Esophagus (tissue), 2 donors: ENCODE results near the gene GLIS2. TPM values are rescaled to one million over a fixed set of nuclear protein-coding genes. Genes with fewer than 3 reads are reported as not detected.

ENCODE experiments used
- H3K27ac ChIP-seq, 2 donors: one replicate each; pipeline ENCODE4 v1.5.1; 2013; ENCODE audit warnings: low read depth in 2 of 2, mild to moderate bottlenecking in 2 of 2, inconsistent platforms in 1 of 2, low read length in 1 of 2, moderate library complexity in 1 of 2
- H3K27me3 ChIP-seq, 2 donors: one replicate each; pipeline ENCODE4 v1.6.1; 2013; ENCODE audit warnings: low read length in 2 of 2, control low read depth in 1 of 2, mild to moderate bottlenecking in 1 of 2; ENCODE audit not compliant: insufficient read depth in 2 of 2, control insufficient read depth in 1 of 2
- H3K36me3 ChIP-seq, 2 donors: one replicate each; pipeline ENCODE4 v1.6.1; 2013; ENCODE audit warnings: low read length in 1 of 2; ENCODE audit not compliant: control insufficient read depth in 2 of 2, insufficient read depth in 2 of 2
- H3K4me1 ChIP-seq, 2 donors: one replicate each; pipeline ENCODE4 v1.6.1; 2013; ENCODE audit warnings: low read length in 1 of 2; ENCODE audit not compliant: control insufficient read depth in 2 of 2, insufficient read depth in 2 of 2
- H3K4me3 ChIP-seq, 2 donors: one replicate each; pipeline ENCODE4 v1.5.1; 2013; ENCODE audit warnings: low read length in 2 of 2, mild to moderate bottlenecking in 2 of 2, low read depth in 1 of 2, moderate library complexity in 1 of 2
- H3K9me3 ChIP-seq, 2 donors: one replicate each; pipeline ENCODE4 v1.6.1; 2013; ENCODE audit warnings: mild to moderate bottlenecking in 2 of 2, low read depth in 1 of 2, low read length in 1 of 2, moderate library complexity in 1 of 2; ENCODE audit not compliant: control insufficient read depth in 2 of 2, insufficient read depth in 1 of 2
- WGBS, 2 donors: extraction: QIAGEN DNeasy Blood & Tissue Kit; methylation state at CpG; one replicate each; pipeline ENCODE4 v1.1.7; 2013; 5-methylcytosine and 5-hydroxymethylcytosine counted together
- polyA plus RNA-seq, 2 donors: library from polyadenylated mRNA; stranded (reverse); fragments of 200-250 nt; gene quantifications; one replicate each; pipeline ENCODE4 v1.2.3, GENCODE V29; 2013
- donor health status: healthy with polysubstance abuse.
- donor health status: Bipolar disorder and iron deficiency.

Gene GLIS2
- polyA plus RNA-seq, 2 donors, result 1.2 to 1.6 TPM

- peaks cover 7 to 47% of the 10 kb centered on the region in 2 donors for H3K36me3 ChIP-seq
- 80 to 87% methylated on average over 19 to 20 of the region's 20 CpGs for WGBS, 2 donors
- H3K9me3 ChIP-seq, result no peaks in the 10 kb centered on the region
- no peaks in the 10 kb centered on the region for H3K27me3 ChIP-seq
- no peak overlapping the region for H3K4me3 ChIP-seq
- no peak overlapping the region for H3K27ac ChIP-seq
- peaks cover 3 to 8% of the 10 kb centered on the region in 2 donors for H3K4me1 ChIP-seq
Measured at GRCh38 chr16:4385066-4385788, 69.4 kb downstream of the GLIS2 start.

- Histone ChIP-seq H3K27me3 (no peaks in the 10 kb centered on the region), H3K36me3 (peaks cover 7 to 46% of the 10 kb centered on the region in 2 donors), H3K9me3 (no peaks in the 10 kb centered on the region), H3K4me1 (peaks cover 3 to 6% of the 10 kb centered on the region in 2 donors), H3K4me3 (no peak overlapping the region), H3K27ac (no peak overlapping the region)
- 78 to 81% methylated on average over 11 of the region's 11 CpGs for WGBS, 2 donors
Measured at GRCh38 chr16:4385789-4386450, 70.1 kb downstream of the GLIS2 start.

- peaks cover 3 to 6% of the 10 kb centered on the region in 2 donors for H3K4me1 ChIP-seq
- H3K27ac ChIP-seq, result peak overlapping the region in 1 of 2 donors; percentile 39
- no peaks in the 10 kb centered on the region for H3K9me3 ChIP-seq
- 67 to 68% methylated on average over 8 of the region's 8 CpGs for WGBS, 2 donors
- no peaks in the 10 kb centered on the region for H3K27me3 ChIP-seq
- peaks cover 7 to 42% of the 10 kb centered on the region in 2 donors for H3K36me3 ChIP-seq
- H3K4me3 ChIP-seq, result no peak overlapping the region
Measured at GRCh38 chr16:4386451-4386805, 70.6 kb downstream of the GLIS2 start.

- Histone ChIP-seq H3K27ac (no peak overlapping the region), H3K27me3 (no peaks in the 10 kb centered on the region), H3K4me1 (peaks cover 3 to 6% of the 10 kb centered on the region in 2 donors), H3K4me3 (no peak overlapping the region), H3K36me3 (peaks cover 7 to 37% of the 10 kb centered on the region in 2 donors), H3K9me3 (no peaks in the 10 kb centered on the region)
- 77 to 81% methylated on average over 8 to 10 of the region's 10 CpGs for WGBS, 2 donors
Measured at GRCh38 chr16:4386951-4387565, 71.2 kb downstream of the GLIS2 start.

GRCh38 chr16:4387781-4388180 lies 71.9 kb downstream of the GLIS2 start:
- peaks cover 3 to 12% of the 10 kb centered on the region in 2 donors for H3K4me1 ChIP-seq
- peaks cover 3 to 30% of the 10 kb centered on the region in 2 donors for H3K36me3 ChIP-seq
- no peak overlapping the region for H3K4me3 ChIP-seq
- H3K27me3 ChIP-seq, result no peaks in the 10 kb centered on the region
- 93 to 95% methylated on average over 20 of the region's 20 CpGs for WGBS, 2 donors
- H3K27ac ChIP-seq, result no peak overlapping the region
- no peaks in the 10 kb centered on the region for H3K9me3 ChIP-seq

- H3K9me3 ChIP-seq, result no peaks in the 10 kb centered on the region
- peaks cover 0 to 25% of the 10 kb centered on the region in 2 donors for H3K36me3 ChIP-seq
- H3K4me3 ChIP-seq, result no peak overlapping the region
- peak overlapping the region; percentile 22 to 33 for H3K27ac ChIP-seq
- peaks cover 3 to 17% of the 10 kb centered on the region in 2 donors for H3K4me1 ChIP-seq
- H3K27me3 ChIP-seq, result no peaks in the 10 kb centered on the region
- WGBS, 2 donors, result 82 to 84% methylated on average over 19 of the region's 19 CpGs
Measured at GRCh38 chr16:4388271-4389021, 72.6 kb downstream of the GLIS2 start.

Other genes with a start within 250 kb of the GLIS2 start
- gene ADCY9, start 199.6 kb upstream of the GLIS2 start, polyA plus RNA-seq, result 1 to 10 TPM; 3.8 to 4.5 TPM
- under 1 TPM; 0.16 to 0.22 TPM for gene SRL, start 74.0 kb upstream of the GLIS2 start, polyA plus RNA-seq
- 1 to 10 TPM; 6.2 to 7.8 TPM for gene TFAP4, start 43.0 kb upstream of the GLIS2 start, polyA plus RNA-seq
- gene PAM16, start 35.3 kb downstream of the GLIS2 start, polyA plus RNA-seq, result 10 to 100 TPM; 48.2 to 86.1 TPM
- gene VASN, start 55.8 kb downstream of the GLIS2 start, polyA plus RNA-seq, result 10 to 100 TPM; 25.5 to 32.7 TPM
- gene CORO7, start 100.5 kb downstream of the GLIS2 start, polyA plus RNA-seq, result 10 to 100 TPM; 11.6 to 12.8 TPM
- 10 to 100 TPM; 20.5 to 27.8 TPM for gene DNAJA3, start 109.8 kb downstream of the GLIS2 start, polyA plus RNA-seq
- gene NMRAL1, start 158.6 kb downstream of the GLIS2 start, polyA plus RNA-seq, result 10 to 100 TPM; 39.8 to 40.7 TPM
- gene HMOX2, start 160.3 kb downstream of the GLIS2 start, polyA plus RNA-seq, result 10 to 100 TPM; 77.1 to 85.9 TPM
- 10 to 100 TPM; 12.0 to 12.1 TPM for gene CDIP1, start 222.7 kb downstream of the GLIS2 start, polyA plus RNA-seq
- gene C16orf96, start 240.3 kb downstream of the GLIS2 start, polyA plus RNA-seq, result under 1 TPM; 0.04 to 0.08 TPM